ENCODE measurements around the gene IARS2.
"Not testable (repeated sequence)": the region's sequence is repeated elsewhere in the genome, so short reads cannot be mapped to it uniquely, and the experiment has no call there.

IARS2 gene

DNA sequence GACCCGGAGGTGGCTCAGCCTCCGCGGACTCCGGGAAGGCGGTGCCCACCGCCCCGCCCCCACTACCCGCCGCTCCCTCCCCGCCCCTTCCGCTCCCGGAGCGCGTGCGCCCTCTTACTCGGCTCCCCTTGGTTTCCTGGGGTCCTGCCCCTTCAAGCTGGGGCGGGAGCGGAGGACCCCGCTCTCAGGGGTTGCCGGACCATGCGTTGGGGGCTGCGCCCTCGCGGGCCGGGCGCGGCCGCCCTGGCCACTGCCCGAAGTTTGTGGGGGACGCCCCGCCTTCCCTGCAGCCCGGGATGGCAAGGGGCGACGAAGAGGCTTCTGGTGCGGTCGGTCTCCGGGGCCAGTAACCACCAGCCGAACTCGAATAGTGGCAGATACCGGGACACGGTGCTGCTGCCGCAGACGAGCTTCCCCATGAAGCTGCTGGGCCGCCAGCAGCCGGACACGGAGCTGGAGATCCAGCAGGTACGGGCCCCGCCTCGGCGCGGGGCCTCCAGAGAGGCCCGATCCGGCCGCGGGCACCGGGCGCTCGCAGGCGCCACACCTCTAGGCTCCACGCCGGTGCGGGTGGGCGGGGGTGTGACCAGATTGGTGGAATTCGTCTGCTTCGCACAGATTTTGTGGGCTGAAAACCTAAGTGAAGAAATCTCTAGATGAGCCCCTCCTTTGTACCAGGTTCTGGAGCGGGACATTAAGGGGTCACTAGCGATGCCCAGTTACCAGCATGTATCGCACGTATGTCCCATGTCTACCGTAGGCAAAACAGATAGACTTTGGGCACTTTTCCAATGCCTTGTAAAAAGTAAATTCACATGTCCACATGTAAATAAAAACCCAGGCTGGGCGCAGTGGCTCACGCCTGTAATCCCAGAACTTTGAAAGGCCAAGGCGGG, at the start of gene IARS2:
Gene IARS2 (plus strand): TSS at position 117 of the 896 bp plus-strand sequence. CDS start 85 bp downstream, at position 202.
- DNase-seq = peak; percentile 60 to 62

DNA sequence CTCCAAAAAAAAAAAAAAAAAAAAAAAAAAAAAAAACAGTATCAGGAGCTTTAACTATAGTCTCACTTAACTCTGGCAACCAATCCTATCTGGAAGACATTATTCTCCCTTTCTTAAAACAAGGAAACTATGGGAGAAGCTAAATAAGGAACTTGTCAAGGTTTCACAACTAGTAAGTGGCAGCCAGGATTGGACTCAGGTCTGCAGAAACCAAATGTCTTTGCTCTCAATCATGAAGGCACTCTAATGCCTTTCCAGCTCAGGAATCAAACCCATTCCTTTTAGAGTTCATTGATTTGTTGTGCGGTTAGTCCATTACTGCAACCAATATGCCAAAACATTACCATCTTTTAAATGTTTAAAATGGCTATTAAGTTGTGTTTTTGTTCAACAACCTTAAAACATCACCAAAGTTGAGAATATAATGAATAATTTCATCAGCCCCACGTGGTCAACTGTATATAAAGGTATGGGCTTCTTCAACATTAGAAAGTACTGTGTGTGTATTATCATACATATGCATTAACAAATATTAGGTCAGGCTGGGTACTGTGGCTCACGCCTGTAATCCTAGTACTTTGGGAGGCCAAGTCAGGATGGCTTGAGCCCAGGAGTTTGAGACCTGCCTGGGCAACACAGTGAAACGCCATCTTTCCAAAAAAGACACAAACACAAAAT, 49.1 kb upstream of the IARS2 start:
- DNase-seq = no peak

DNA sequence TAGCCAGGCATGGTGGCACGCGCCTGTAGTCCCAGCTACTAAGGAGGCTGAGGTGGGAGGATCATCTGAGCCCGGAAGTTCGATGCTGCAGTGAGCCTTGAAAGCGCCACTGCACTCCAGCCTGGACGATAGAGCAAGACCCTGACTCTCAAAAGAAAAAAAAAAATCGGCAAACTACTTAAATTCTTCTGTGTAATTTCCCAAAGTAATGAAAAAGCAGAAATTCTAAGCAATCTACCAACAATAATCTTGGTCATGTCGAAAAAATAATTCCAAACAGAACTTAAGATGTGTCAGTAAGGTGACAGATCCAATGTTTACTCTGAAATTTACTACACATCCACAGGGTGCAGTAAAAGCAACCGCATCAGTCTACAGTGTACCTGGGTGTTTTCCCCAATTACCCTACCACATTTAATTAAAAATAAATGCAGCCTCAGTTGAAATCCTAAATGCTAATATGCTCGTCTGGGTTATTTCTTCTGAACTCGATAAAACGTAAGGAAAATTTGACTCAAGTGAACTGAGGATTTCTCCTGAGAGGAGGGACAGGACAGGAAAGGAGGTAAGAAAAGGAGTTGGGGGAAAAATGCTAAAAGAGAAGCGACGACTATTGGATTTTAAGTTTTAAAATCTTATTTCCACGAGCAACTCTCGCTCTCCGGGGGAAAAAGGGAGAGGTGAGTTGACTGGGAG, 48.4 kb upstream of the IARS2 start:
- DNase-seq = no peak

DNA sequence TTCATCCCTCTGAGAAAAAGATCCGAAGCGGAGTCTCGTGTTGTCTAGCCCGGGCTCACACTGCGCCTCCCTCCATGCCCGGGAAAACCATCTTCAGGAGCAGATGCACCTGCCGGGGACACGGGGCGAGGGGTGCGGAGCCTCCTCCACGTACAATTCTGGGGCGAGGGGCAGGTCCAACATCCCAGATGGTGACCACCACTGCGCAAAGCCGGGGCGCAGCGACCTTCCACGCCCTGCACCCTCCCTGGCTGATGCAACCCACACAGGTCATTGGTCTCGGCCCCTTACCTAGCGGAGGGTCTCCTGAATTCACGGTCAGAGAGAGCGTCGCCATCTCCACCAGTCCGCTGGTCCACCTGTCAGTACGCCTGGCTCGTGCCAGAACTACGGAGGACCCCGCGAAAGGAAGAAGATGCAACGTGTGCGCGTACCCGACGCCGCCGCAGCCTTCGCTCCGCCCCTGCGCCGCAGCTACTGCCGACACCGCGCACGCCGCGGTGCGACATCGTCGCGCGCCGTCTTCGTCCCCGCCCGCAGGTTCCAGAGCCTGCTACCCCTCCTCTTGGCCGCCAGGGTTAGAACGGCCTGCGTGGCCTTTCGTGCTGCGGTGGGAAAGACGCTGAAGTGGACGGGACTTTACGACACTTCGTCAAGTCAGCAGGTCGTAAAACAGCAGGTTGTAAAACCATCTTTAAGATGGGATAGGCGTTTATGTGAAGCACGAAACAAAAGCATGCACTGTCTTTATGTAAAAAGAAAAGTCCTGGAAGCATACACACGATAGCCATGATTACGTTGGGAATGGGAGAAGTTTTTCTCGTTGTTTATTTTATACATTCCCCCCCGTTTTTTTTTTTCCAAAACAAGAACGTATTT, 47.6 kb upstream of the IARS2 start, which contains the start of gene EPRS1:
Gene EPRS1 (minus strand): TSS at position 454 of the 879 bp plus-strand sequence. CDS start 117 bp downstream, at position 337.
- DNase-seq = peak; percentile 66 to 94

DNA sequence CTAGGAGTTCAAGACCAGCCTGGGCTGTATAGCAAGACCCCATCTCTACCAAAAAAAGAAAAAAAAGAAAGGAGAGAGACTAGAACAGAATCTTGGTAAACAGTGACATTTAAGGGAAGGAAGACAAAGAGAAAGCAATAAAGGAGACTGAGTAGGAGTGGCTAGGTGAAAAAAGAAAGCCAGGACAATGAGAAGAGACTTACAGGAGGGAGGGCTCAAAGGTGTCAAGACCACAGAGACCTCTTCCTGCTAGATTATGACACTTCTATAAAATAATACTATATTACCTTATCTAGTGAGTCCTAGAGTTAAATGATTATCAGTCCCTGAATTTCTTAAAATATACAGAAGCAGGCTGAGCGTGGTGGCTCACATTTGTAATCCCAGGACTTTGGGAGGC, 37.6 kb upstream of the IARS2 start:
- no peak for DNase-seq

DNA sequence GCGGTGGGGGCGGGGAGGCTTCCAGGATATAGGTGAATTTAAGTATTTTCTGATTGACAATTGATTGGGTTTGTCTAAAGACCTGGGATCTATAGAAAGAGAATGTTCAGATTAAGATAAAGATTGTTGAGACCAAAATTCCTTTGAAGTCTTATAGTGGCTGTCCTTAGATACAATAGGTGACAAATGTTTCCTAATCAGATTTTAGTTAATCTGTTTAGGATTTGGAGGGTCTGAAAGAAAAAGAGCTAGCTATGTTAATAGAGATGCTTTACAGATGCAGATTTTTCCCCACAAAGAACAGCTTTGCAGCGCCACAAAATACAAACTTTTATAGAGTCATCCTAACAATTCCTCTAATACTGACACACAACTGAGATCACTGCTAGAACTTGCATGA, 33.1 kb upstream of the IARS2 start:
- DNase-seq = no peak

DNA sequence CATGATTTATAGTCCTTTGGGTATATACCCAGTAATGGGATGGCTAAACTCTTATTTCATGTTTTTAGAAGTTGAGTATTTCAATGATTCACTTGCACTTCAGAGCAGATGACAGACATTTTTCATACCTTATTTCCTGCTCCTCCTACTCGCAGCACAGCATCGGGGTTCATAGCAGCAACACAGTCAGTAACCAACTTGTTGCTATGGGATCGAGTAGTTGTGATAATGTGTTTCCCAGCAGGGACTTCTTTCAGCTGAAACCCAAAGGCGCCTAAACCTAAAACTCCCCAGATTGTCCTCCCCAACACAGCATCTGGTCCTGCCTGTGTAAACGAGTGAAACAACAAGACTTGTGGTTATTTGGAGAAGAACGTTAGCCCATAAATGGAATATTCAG, 31.3 kb upstream of the IARS2 start:
- no peak for DNase-seq

DNA sequence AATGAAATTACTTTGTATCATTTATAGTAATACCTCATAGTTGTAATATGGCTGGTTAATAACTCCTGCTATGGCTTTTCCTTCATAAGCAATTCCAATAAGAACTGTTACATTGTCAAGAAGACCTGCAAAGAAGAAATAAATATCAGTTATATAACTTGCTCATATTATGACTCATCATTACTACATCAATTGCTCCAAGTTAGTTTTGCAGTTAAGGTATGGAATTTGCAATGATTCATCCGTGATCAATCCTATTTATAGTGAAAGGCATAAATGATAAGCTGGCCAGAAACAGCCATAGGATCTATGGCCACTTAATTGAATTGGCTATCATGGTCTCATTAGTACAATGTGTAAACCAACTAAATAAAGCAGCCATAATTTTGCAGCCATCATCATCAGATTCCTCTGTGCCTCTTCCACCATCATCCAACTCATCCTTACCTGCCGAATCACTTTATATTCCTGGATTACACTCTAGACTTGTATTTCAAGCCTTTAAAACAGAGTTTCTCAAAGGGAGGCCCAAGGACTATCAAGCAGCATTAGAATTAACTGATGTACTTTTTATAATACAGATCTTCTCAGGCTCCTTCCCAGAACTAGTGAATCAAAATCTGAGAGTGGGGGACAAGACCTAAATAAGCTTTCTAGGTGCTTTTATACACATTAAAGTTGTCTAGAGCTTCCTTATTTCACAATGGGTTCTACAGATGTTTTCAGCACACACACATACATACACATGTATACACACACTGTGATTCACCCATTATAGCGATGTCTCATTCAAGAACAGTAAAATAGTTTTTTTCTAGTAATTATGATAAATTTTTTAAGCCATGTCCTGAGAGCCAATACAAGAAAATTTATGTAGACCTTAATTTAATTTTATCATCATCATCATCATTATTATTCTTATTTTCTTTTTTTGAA, 26.4 kb upstream of the IARS2 start:
- no peak for DNase-seq

DNA sequence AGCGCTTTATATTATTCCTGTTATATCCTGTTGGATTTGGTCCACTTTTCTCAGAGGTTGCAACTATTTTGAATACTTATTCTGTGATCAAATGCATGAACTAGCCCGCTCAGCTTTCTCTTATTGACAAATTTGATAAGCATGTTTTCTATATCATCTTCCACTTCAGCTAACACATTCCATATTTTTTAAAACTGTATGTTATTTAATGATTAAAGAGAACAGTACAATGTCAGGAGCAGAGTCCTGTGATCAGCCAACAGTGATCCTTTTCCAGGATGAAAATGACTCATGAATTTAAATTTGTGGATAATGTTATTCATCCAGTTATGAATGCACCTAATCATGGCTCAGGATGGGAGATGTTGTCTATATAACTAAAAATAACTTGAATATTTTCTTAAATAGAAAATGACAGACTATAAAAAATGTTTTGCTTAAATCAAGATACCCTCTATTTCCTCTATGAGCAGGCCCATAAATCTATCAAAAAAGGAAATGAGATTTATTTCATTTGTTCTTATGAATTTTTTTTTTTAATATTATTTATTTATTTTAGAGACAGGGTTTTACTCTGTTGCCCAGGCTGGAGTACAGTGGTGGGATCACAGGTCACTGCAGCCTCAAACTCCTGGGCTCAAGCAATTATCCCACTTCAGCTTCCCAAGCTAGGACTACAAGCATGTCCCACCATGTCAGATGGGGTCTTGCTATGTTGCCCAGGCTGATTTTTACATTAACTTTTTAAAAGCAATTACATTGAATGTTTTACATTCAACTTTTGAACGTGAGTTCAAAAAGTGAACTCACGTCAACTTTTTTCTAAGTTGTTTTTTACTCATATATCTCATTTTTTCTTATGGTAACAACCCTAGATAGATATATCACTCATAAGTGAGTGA, 16.8 kb upstream of the IARS2 start:
- DNase-seq = no peak

DNA sequence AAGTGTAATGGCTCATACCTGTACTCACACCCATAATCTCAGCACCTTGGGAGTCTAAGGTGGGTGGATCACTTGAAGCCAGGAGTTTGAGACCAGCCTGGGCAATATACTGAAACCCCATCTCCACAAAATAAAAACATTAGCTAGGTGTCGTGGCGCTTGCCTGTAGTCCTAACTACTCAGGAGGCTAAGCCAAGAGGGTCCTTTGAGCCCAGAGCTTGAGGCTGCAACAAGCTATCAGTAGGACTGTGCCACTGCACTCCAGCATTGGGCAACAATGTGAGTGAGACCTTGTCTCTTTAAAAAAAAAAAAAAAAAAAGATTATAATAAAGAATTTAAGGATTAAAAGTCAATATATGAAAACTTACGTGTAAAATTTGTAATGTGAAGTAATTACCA, 16.0 kb upstream of the IARS2 start:
- no peak for DNase-seq

DNA sequence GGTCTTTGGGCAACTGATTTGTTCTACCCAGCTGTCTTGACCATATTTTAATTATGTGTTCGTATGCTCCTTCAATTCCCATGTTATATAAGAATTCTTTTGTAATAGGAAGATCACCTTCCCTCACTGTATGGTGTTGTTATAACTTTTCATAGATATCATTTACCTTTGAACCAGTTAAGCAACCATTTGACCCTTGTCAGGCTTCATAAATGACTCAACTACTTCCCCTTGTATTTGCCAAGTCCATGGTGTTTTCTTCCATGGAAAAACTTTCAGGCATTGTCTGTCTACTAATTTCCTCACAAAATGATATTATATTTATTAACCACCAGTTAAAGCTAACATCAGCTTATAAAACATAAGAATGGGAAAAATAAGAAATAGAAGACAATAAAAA, 9.5 kb upstream of the IARS2 start:
- DNase-seq = no peak

DNA sequence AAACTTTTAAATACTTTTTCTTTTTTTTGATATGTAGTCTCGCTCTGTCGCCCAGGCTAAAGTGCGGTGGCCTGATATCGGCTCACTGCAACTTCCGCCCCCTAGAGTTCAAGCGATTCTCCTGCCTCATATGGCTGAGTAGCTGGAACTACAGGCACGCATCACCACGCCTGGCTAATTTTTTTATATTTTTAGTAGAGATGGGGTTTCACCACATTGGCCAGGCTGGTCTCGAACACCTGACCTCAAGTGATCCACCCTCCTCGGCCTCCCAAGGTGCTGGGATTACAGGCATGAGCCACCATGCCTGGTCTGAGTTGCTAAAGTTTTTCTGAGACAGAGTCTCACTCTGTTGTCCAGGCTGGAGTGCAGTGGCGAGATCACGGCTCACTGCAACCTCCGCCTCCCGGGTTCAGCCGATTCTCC, 7.7 kb upstream of the IARS2 start:
- not testable (repeated sequence) for DNase-seq

DNA sequence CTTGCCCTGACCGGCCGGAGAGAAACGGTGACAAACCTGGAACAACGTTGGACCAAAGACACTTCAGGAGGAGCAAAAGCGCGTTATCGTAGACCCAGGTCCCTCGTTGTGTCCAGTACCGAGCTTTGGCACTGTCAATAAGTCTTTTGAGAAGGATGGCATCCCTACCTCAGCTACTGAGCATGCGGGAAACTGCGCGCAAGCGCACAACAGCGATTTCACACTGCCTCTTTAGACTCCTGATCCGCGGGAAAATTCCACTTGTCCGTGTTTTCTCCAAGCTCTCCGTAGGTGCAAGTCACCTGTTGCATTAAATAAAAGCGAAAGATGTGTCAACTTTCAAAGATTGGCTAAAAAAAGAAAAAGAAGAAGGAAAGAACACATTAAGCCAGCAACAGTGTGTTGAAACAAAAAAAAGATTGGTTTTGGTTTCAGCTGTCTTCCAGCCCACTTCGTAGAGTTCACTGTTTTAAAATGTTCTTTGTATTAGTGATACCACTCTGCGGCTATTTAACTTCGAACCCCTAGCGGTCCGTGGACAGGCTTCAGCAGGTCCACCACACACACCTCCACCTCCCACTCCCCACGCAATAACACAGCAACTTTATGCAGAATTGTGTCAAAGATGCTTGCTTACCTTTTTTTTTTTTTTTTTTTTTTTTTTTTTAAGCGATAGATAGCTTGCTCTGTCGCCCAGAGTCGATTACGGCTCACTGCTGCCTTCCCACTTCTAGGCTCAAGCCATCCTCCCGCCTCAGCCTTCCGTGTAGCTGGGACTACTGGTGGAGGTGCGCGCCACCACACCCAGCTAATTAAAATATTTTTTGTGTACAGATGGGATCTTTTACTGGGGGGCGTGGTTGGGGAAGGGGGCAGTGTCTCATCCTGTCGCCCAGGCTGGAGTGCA, 4.0 kb upstream of the IARS2 start, which contains the start of gene BPNT1:
Gene BPNT1 (minus strand): TSS at position 139 of the 907 bp plus-strand sequence. CDS start 9,942 bp downstream, outside the sequence.
- DNase-seq = peak; percentile 61 to 90

DNA sequence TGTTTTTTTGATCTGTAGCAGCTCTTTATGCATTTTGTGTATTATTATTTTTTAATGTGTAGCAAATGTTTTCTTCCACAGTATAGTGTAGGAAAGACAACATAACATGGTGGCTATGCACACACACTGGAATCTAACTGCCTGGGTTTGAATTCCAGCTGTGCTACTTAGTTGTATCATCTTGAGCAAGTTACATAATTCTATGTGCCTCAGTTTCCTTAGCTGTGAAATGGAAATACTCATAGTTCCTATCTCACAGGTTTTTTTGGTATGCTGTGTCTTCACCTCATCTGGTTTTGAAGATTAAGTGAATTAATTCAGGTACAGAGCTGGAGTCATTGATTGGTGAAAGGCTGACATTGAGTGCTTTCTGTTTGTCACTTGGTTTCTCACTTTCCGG, 1.2 kb upstream of the IARS2 start:
- DNase-seq = no peak

DNA sequence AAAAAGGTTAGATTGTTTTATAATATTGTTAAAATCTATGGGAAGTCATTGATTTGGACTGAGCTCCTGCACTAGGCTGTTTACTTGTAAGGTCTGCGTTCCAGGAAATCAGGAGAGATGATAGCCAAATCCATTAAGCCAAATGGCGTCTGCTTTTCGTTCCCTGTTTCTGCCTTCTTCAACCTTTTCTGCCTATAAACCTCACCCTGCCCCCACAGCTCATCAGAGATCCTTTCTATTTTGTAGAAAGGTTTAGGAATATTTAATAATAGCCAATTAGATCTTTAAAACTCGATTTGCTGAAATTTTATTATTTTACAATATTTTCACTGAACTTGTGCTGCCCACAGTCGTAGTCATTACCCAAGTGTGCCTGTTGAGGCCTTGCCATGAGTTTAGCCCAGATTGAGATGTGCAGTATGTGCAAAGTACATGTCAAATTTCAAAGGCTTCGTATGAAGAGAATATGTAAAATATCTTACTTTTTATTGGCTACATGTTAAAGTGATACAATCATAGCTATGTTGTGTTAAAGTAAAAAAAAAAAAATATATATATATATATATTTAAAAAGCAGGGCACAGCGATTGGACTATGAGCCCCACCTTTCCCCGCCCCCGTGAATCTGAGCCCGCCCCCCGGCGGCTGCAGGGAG, 444 bp upstream of the IARS2 start:
- DNase-seq = no peak

DNA sequence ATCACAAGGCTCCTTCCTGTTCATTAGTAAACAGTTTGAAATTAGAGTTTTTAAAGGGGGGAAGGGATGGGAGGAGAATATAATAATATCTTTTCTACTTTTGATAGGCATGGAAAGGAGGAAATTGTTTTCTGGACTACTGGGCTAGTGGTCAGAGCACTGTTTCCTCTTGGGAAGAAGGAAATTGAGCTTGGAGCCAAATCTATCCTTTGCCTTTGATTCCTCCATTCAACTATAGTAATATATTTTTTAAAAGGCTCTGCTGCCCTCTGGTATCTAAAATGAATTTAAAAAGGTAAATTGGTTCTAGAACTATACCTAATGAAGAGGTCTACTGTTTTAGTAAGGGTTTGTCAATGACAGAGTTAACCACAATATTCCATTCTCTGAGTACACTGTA, 5.9 kb downstream of the IARS2 start:
- DNase-seq = no peak

DNA sequence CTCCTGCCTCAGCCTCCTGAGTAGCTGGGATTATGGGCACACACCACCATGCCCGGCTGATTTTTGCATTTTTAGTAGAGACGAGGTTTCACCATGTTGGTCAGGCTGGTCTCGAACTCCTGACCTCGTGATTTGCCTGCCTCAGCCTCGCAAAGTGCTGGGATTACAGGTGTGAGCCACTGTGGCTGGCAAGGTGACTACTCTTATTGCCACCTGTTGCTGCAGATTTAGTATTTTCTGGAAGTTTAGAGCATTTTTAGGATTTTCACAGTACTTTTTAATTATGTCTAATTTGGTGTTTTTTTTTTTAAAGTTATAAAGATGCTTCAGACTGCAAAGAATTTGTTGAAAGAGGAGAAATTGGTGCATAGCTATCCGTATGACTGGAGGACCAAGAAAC, 16.5 kb downstream of the IARS2 start:
- DNase-seq = not testable (repeated sequence)

DNA sequence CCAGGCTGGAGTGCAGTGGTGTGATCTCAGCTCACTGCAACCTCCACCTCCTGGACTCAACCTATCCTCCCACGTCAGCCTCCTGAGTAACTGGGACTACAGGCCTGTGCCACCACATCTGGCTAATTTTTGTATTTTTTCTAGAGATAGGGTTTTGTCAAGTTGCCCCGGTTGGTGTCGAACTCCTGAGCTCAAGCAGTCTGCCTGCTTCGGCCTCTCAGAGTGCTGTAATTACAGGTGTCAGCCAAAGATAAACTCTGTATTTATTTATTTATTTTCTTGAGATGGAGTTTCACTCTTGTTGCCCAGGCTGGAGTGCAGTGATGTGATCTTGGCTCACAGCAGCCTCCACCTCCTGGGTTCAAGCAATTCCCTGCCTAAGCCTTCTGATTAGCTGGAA, 18.7 kb downstream of the IARS2 start:
- DNase-seq = not testable (repeated sequence)

Measured in bone marrow (tissue), 2 donors.